HT-29 (cell line): ENCODE data around the gene SRD5A3. TPM values are rescaled to one million over a fixed set of nuclear protein-coding genes. Genes with fewer than 3 reads are reported as not detected.

Experiments
- DNase-seq: peaks from one replicate; pipeline ENCODE4 v3.0.0-alpha.2; 2015; ENCODE audit warnings: low spot score
- total RNA-seq: library from RNA; depleted of rRNA; stranded (reverse); fragments of >200 nt; shearing (Covaris generic); gene quantifications from 2 replicates; pipeline ENCODE4 v1.2.3, GENCODE V29; 2014

Gene SRD5A3
- total RNA-seq, 1 experiment from 2014 or later, result 3.8 TPM

DNA sequence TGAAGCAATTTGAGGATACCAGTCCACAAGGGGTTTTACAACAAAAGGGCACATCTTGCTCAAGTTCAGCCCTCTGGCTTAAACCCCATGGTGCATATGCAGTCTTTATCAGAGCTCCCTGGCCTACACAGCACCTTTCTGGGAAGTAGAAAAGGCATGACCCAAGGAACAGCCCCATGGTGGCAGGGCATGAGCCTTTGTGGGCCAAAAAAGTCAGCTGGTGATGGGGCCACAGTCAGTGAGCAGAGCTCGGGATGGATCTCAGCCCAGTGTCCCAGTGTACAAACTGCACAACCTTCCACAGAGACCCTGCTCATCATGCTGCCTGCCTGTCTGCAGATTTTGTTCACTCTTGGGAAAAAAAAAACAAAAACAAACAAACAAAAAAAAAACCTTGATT is 27.4 kb downstream of the SRD5A3 start:
- DNase-seq, result no peak

DNA sequence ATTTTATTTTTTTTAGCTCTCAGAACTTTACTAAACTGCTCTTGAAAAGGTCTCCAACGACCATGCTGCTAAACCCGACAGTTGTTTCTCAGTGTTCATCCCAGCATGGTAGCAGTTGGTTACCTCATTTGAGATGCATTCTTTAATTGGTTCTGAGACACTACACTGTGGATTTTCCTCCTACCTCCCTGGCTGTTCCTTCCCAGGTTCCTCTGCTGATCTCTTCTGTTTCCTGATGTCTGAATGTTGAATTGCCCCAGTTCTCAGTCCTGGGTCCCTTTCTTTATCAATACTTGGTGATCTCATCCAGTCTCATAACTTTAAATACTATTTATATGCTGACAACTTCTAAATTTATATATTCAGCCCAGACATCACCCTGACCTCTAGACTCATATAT is 30.7 kb downstream of the SRD5A3 start:
- no peak for DNase-seq

DNA sequence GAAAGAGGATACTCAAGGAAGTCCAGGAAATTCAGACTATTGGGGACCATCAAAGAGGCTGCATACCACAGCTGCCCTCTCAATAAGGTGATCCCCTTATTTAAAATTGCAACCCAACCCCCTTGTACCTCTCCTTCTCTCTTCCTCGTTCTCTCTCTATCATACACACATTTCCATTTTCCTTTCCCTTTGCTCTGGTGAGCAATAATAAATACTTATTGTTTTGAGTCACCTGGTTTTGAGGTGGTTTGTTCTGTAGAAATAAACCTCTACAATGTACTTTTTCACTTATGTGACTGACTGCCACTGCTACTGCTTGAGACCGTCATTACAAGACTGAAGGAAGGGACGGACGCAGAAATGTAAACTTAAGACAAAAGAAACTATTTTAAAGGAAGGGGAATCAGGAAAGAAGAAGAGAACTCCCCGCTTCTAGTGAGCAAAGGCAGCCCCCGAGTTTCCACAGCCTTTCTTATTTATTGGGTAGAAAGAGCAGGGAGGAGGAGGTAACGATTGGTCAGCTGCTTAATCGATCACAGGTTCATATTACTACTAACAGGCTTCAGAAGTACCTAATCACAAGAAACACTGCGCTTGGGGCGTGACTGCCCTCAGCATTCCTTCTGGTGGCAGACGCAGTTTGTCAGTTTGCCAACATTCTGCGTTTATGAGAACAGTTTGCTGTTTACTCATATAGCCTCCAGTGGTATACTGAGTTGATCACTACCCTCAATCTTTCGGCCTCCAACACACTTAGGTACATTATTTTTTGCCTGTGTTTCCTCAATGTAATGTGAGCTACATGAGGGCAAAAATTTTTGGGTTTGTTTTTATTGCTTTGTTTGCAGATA is 32.8 kb downstream of the SRD5A3 start:
- DNase-seq, result peak; percentile 77

DNA sequence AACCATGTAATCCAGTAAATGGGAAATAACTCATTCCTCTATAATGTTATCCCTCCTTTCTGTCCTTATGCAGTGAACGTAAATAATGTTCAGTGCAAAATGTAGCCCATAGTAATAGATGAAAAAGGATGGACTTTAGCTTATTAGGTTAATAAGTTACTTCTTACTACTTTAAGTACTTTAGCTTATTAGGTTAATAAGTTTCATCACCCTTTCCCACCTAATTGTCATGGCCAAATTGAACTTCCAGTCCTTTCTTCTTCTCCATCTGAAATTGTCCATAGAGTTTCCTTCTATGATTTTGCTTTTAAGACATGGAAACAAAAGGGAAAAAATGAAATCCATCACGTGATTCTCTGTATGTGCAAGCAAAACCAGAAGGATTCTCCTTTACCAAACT is 34.5 kb downstream of the SRD5A3 start:
- no peak for DNase-seq

DNA sequence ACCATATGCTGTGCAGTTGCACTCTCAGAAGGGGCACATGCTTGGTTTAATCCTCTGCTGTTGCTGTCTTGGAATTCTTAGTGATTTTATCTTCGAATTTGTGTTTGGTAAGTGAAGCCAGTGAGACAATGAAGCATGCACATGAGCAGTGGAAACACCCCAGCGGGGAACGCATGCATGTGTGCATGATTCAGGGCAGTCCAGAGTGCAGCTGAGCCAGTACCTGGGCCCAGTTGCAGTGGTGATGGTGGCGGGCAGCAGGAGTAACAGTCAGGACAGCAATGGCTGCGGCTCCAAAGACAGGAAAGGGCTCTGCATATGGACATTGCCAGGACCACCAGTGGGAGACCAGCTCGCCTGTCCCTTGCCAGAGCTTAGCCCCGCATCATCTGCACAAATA is 35.5 kb downstream of the SRD5A3 start:
- no peak for DNase-seq

DNA sequence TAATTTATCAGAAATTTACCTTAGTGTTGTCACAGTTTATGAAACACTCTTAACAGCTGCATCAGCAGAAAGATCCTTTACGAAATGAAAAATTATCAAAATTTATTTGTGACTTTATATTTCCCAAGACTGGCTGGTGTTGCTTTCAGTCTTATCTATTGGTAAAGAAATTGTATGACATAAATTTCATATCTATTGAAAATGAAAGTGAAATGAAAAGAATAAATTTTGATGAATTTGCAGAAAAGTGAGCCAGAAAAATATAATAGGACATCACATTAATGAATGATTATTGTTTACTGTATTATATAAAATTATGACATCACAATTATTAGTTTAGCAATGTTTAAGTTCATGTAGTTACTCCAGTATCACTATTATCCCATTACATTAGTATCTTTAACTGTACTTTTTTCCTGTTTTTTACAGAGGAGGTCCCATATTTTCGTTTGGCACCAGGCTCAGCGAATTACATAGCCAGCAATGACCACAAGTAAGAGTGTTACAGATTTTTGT is 36.5 kb downstream of the SRD5A3 start:
- no peak for DNase-seq

DNA sequence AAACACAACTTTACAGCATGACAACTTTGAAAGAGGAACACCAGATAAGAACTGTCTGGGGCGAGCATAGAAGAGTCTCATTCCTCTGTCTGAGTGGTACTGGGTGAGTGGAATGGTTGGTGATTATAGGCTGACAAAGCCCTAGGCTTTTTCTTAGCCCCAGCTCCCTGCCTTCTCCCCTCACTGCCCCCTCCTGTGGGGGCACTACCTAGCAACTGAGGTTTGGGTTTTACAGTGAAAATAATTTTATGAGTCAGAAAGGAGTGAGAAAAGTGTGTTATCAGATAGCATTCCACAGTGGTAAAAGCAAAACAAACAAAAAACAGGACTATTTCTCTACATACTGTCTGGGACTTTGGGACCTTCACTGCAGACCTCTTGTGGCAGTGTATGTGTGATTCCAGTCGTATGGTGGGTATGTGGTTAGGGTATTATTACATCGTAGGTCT is 39.2 kb downstream of the SRD5A3 start:
- no peak for DNase-seq

DNA sequence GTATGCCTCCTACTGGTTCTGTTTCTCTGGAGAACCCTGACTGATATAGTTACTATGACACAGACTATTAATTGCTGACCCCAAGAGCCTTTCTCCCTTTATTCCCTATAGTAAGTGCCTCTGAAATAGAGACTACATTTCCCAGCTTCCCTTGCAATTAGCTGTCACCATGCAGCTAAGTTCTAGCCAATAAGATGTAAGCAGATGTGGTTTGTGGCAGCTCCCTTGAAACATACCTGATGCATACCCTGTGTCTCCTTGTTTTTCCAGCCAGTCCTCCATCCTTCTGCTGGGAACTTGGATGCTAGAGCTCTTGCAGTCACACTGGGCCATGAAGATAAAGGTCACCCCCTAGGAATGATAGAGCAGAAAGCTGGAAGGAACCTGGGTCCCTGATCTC is 40.0 kb downstream of the SRD5A3 start:
- no peak for DNase-seq

DNA sequence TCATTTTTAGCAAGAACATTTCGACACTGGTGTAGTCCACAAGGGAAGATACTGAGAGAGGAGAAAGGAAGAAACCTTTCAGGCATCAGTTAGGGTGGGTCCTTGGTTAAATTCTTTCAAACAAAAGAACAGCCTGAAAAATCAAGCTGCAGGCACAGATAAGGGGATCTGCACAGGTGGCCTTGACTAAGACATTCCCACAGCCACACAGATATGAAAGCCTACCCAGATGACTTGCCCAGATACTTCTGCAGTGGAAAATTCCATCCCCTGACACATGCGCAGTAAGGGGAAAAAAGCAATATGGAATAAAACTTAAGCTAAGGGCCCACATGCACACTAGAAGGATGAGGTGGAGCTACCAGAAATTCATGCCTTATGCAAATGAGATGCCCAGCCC is 40.8 kb downstream of the SRD5A3 start:
- no peak for DNase-seq

DNA sequence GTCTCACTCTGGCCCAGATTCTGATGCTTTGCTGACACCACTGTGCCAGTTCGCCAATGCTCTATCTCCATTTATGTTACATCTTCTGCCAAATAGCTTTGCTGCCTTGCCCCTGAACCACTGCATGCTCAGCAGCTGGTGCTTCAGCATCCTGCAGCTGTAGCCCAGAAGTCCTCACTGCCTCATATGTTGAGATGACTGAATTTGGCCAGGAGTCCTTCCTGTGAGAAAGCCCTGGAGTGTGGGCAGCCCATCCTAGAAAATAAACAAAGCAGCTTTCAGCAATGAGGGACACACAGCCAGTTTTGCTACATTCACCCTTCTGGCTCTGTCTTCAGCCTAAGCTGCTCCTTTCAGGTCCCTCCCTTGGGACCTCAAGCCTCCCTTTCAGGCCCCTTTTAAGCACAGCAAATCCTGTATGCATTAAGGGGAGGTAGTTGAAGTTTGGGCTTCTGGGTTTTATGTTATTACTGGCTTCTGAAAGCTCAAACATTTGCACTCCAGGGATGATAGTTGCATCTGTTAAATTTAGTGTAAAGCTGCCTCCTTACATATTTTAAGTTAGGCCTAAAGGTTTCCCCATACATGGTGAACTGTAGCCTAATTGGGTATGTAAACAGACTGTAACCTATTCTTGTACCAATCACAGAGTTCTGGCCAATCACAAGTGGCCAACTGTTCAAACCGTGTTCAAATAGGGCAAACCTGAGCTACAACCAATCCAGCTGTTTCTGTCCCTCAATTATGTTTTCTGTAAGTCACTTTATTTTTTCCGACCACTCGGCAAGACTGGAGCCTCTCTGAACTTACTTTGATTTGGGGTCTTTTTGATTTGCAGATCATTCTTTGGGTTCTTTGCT is 47.6 kb downstream of the SRD5A3 start:
- DNase-seq, result no peak

DNA sequence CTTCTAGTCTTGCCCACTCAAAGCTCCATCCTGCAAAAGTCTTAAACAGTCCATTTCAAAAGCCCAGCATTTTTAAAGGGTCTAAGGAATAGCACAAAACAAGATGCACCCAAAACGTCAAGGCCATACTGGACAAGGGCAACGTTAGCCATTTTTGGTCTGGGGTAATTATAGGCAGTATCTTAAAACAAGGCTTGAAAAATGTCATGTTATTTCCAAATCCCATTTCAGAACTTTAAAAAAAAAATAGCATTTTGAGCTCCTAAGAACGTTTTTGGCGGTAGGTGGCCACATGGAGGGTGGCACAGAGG is 49.1 kb downstream of the SRD5A3 start:
- no peak for DNase-seq

DNA sequence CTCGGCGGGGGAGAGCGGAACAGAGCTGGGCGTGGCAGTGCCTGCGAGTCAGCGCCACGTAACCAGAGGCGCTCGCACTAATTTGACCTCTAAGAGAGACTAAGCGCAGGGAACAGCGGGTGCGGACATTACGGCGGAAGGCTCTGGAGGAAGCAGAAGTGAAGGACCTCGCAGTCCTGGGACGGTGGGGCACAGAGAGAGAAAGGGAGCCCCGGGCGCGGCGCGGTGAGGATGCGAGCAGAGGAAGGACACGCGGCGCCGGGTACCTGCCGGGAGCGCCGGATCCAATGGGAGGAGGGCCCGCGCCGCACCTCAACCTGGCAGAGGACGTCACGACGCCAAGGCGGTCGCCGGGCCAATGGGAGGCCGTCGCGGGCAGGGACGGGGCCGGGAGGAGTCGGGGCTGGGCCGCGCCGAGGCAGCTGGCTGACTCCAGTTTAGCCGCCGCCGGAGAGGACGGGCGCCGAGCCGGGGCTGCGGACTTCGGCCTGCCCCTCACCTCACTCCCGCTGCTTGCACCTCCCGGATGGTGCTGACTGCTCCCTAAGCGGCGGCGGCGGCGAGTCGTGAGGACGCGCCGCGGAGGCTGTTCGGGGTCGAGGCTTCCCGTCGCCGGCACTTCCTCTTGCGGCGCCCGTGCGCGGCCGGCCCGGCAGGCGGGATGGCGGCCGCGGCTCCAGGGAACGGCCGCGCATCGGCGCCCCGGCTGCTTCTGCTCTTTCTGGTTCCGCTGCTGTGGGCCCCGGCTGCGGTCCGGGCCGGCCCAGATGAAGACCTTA is 49.7 kb downstream of the SRD5A3 start, which contains the start of gene TMEM165:
TMEM165 (plus strand) TSS at position 429 of the 779 bp plus-strand sequence; CDS start at position 662, 233 bp downstream.
- peak; percentile 93 for DNase-seq

DNA sequence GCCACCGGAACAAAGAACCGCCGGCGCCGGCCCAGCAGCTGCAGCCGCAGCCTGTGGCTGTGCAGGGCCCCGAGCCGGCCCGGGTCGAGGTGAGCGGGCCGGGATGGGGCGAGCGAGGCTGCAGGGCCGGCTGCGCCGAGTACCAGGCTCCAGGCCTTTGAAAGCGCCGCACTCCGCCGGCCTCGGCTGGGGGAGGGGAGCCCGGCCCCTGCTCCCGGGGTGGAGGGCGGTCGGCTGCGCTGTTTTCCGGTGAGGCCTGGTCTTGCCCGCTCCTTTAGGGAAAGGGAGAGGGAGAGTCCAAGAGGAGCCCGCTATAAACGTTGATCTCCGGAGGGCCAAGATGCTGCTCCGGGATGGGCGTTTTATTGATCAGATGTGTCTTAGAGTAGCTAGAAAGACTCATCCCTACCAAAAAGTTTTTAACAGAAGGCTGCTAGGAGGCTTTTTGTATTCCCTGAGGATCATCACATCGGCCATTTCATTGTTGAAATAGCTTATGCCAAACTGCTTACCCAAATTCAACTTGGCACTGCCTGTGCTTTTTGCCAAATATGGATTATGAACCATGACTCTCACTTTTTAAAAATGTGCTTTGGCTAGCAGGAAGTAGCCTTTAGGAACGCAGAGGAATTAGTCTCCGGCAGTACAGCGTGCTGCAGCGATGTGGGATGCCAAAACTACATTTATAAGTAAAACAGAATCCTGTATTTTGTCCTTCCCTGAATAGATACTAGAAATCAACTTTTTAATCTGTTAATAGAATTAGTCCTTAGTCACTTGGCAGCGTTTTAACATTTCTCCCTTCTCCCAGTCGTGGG is 50.5 kb downstream of the SRD5A3 start:
- DNase-seq, result peak; percentile 59

DNA sequence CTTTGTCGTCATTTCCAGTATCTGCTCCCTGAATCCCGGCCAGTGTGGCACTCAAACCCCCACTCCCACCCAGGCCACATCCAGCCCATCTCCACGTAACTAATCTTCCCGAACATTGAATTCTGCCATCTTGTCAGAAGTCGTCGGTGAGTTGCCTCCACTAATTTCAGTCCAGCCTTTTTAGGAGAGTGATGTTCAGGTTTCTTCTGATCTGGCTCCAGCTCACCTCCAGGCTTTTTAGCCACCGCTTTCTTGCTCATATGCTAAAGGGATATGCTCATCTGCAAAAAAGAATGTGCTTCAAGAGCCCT is 51.0 kb downstream of the SRD5A3 start:
- DNase-seq, result no peak

DNA sequence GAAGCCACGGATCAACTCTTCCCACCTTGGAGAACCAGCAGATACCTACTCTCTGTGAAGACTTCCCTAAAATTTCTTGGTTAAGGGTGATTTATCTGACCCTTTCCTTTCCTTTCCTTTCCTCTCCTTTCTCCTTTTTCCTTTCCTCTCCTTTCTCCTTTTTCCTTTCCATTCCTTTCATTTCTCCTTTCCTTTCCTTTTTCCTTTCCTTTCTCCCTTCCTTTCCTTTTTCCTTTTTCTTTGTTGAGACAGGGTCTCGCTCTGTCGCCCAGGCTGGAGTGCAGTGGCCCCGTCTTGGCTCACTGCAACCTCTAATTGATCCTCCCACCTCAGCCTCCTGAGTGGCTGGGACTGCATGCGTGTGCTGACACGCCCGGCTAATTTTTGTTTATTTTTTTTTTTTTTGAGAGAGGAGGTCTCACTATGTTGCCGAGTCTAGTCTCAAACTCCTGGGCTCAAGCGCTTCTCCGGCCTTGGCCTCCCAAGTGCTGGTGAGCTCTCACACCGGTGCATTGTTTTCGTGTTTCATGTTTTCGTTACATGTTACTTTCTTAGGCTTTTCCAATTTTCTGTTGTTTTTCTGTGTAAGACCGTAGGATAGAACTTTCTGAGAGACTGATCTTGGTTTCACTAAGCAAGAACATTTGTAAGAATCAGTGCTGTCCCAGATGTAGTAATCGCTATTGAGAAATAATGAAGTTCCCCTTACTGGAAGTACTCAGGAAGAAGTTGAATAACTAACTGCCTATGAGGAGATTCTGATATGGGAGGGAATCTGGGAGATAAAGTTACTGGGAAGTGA is 51.7 kb downstream of the SRD5A3 start:
- peak; percentile 48 for DNase-seq

DNA sequence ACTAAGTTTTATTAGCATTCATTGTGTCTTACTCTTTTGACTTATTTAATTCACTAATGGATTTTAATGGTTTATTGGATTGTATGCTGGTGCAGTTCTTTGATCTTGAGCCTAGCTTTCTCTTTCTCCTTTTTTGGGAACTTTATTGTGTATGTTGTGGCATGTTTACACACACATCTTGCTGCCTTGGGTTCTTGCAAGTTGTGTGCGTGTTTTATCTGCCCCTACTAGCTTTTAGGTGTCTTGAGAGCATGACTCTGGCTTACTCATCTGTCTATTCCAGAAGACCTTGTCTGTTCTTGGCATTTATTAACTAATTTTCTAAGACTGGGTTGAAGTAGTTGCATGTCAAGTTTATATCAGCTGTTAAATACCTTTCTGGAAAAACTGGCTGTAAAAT is 52.4 kb downstream of the SRD5A3 start:
- peak; percentile 24 for DNase-seq

DNA sequence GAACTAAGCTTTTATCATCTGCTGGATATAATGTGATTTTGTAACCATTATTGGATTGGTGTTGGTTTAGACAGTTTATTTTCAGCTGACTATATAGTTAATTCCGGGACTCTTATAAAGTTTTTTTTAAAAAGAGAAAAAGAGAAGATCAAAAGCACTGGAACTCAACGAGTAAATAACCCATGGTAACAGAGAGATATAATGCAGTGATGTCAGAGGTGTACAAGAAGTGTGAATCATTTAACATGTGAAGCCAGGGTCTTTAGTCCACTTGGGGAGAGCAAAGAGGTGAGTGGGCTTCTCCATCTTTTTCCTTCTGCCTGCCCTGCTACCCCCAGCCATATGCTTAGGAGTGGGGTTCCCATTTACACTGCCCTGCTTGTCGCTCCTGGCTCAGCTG is 52.9 kb downstream of the SRD5A3 start:
- peak; percentile 29 for DNase-seq

DNA sequence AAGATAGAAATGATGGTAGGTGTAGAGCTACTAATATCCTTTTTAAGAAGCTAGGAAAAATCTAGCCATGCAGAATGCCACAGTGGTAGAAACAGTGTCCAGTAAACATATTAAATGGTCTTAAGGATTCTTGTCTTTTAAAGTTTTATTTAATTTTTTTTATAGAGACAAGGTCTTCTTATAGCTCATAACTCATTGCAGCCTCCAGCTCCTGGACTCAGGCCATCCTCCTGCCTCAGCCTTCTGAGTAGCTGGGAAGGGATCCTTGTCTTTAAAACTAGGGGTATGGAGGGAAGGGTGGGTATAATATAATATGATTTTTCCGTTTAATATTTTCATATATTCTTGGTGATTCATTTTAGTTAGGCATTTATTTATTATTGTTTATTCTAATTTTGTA is 53.5 kb downstream of the SRD5A3 start:
- no peak for DNase-seq

DNA sequence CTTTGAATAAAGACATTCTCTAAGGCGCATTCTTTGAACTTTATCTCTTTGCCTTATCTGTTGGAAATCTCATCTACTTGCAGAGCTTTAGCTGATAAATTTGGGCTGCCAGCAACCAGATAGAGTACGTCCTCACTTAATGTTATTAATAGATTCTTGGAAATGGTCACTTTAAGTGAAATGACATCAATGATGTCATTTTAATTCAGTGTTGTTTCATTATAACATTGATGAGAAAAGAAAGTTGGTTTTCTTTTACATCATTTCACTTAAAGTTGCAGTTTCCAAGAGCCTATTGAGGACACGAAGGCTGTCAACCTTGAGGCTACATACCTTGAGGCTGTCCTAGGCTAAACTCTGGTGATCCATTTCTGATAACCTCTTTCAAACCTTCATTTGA is 59.0 kb downstream of the SRD5A3 start:
- DNase-seq, result no peak

DNA sequence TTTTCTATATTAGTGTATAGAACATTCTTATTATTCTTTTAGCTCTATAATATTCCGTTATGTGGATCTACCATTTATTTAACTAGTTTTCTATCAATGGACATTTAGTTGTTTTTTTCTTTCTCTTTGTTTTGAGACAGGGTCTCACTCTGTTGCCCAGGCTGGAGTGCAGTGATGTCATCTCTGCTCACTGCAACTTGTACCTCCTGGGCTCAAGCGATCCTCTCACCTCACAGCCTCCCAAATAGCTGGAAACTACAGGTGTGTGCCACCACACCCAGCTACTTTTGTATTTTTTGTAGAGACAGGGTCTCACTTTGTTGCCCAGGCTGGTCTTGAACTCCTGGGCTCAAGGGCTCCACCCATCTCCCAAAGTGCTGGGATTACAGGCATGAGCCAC is 60.5 kb downstream of the SRD5A3 start:
- no peak for DNase-seq
